Activated CD4-positive, CD25-positive, alpha-beta regulatory T cell treated with anti-CD3 and anti-CD28 coated beads, Interleukin-2, amount 50 U/mL, for 16 hours (primary cell): ENCODE data around the gene M1AP.

Experiments used
- DNase-seq: peaks from one replicate; pipeline ENCODE4 v3.0.0-alpha.2; 2020; ENCODE audit warnings: low read depth, low spot score

Gene M1AP

GRCh38 chr2:74548900-74549826 is 99.0 kb downstream of the M1AP start:
- DNase-seq = no peak

DNA sequence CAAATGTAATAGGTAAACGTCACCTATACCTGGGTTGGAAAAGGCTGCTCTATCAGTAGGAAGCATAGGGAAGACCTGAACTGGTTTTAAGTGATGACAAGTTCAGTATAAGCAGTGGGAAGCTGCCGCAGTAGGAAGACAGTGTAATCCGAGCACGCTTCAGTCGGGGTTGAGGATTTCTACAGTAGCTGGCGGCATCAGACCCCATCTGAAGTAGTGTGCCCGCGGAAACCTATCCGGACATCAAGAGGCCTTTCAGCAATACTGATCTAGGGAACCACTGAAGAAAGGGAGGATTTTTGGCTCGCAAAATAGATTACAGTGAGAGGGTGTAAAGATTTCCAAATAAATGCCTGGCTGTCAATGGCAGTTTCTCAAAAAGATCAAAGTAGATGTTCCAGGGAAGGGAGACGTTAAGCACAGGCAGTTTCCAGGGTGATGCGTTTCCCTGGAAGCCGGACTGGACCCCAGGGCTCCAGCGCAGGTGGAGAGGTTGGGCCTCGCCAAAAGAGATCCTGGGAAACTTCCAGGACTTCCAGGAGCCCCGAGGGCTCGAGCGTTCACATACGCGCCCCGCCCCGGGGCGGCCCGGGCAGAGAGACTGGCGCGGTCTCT is 99.7 kb downstream of the M1AP start:
- no peak for DNase-seq

GRCh38 chr2:74546004-74546403 is 102.1 kb downstream of the M1AP start:
- no peak for DNase-seq

DNA sequence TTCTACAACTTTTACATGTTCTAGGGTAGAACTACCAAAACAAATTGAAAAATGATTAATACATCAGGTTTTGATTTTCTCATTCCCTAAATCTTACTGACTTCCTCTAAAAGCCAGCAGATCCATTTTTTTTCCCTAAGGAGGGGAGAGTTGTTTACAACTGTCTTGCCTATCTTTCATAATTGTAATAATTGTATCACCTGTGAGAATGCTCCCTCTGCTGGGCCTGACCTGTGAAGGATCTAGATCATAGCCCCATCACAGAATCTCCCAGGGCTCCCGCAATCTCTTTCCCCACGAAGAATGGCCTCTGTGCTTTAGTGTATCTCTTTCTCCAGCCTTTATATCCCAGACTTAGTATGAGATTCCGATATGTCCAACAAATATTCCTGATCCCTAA is 103.5 kb downstream of the M1AP start:
- no peak for DNase-seq

DNA sequence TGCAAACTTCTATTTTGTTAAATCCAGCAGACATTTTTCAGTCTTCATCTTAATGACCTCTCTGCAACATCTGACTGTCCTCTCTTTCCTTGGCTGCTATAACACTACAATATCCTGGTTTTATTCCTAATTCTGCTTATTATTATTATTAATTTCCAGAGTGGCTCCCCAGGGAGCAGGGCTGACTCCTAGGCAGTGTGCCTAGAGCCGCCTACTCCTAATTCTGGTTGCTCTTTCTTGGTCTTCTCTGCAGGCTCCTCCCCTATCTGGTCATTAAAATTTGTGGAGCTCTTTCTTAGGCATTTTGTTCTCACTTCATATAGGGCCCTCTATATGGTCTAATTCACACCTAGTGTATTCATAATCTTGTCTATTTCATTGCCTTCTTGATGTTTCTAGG is 105.2 kb downstream of the M1AP start:
- DNase-seq = no peak

- no peak for DNase-seq
Measured at GRCh38 chr2:74540291-74540690, 107.8 kb downstream of the M1AP start.

DNA sequence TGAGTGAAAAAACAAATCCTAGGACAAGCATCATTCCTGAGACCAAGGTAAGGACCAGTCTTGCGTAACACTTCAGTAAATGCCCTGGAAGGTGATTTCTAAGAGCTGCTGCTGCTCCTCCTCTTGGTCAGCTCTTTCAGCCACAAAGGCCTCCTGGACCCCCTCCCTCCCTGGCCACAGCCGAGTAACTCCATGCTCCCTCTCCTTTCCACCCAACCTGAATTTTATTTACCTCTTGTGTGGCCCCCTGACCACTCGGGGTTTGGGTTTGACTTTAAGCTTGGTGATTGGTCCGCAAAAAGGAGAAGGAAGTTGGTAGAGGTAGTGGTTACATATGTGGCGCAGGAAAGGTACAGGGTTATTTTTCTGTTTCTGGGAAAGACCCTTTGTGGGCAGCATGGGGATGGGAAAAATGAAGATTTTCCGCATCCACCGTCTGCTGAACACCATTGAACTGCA is 109.2 kb downstream of the M1AP start:
- no peak for DNase-seq

DNA sequence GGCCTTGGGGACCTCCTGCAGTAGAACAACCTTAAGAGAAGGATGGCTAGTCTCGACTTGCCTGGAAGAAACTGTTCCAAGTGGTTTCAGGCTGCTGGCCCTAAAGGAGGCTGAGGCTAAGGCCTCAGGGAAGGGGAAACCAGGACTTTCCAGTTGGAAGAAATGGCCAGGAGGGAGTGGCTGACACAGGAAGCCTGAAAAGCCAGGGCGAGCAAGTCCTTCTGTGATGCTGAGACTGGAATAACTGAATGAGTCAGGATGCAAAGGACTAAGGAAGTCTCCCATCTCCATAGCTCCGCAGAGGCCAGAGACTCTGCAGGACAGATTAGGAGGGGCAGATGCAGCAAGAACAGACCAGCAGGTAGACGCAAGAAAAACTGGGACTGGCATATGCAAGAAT is 111.0 kb downstream of the M1AP start:
- DNase-seq = no peak

DNA sequence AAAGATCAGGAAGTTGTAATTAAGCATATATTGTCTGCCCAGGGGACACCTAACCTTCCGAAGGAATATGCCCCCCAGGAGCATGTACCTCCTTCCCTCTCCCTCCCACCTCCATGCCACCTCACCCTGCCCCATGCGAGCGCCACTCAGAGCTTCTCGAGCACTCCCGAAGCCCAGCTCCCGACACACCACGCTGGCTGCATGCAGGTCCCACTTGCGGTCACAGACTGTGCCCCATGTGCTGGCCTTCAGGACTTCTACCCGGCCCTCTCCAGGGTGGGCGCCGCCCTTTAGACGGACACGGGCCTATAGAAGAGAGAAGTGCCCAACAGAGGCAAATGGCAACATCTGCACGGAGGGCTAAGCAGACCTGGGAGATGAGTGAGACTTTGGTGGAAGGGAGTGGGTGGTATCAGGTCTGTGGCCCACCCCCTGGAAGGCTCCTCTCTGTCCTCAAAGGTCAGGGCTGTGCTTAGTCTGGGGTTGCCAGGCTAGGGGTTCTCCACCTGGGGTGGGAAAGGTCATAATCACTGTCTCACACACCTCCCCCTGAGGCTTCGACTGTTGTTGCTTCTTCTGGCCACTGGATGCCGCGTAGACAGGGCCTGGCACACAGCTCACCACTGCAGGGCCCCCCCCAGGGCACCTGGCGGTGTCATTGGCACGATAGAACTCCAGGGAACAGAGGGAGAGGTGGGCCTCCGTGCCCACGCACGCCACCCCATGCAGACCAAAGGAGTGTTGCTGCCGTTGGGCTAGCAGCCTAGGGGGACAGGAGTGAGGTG is 111.8 kb downstream of the M1AP start:
- no peak for DNase-seq

DNA sequence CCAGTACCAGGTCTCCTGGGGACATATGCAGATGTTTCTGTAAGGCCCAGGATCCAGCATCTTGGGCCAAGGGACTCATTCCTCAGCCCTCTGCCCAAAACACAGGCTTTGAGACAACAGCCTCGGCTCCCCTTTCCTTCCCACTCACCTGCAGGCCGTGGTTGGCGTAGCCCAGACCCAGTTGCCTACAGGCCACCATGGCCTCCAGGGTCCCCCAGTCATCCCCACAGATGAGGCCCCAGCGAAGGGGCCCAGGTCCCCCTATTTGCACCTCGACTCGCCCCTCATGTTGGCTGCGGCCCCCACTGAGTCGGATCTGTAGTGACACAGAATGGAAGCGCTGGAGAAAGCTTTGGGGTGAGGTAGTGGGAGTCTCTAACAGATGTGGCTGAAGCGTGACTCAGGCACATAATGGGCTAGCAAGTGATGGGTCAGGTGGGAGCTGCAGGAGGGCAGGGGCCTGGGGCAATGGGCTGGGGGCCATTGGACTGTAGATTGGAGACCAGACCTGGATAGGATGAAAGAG is 112.6 kb downstream of the M1AP start:
- DNase-seq = no peak

DNA sequence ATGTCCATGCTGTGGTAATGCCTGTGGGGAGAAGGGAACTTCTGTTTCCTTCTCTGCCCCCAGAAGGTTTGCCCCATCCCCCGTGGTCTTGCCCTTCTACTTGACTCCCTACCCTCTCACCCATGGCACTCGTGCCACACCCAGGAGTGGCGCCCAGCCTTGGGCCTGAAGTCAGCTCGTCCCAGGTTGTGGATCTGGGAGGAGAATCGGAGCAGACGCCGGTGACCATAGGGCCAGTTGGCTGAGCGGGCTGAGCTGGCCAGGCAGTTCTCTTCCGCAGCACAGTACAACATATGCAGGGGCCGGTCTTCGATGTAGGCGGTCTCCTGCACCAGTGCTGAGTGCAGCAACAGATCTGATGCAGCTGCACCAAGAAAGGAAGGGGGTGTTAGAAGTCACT is 113.7 kb downstream of the M1AP start:
- DNase-seq = no peak

DNA sequence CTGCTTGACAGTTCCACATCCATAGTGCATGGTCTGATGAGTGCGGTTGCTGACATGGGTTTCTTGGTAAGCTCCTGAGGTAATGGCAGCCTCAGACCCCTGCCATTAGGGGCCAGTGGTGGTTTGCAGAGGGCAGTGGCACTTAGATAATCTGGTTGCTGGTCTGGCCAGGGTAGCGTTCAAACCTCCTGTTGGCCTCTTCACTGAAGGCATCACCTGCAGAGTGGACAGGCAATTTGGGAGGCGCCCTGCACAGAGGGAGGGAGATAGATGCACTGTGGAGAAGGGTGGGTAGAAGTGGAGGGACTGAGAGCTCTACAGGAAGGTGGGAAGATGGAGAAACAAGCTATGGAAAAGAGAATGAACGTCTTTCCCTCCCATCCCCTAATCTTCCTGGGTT is 114.7 kb downstream of the M1AP start:
- DNase-seq = no peak

DNA sequence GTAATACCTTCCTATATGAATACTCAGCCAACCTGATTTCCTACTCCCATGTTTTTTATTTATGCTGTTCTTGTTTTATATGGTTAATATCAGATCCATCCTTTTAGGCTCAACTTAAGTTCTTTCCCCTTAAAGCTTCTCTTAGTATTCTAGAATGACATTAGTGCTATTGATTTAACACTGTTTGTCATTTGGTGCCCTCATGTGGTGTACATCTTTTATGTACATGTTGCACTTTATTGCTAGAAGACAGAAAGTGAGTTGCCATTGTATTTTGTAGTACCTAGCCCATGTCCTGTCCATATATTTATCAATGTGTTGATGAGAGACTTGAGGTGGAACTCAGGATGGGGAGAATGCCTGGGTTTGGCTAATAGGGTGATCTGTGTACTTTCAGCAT is 115.9 kb downstream of the M1AP start:
- no peak for DNase-seq

- no peak for DNase-seq
Measured at GRCh38 chr2:74531666-74532065, 116.5 kb downstream of the M1AP start.

DNA sequence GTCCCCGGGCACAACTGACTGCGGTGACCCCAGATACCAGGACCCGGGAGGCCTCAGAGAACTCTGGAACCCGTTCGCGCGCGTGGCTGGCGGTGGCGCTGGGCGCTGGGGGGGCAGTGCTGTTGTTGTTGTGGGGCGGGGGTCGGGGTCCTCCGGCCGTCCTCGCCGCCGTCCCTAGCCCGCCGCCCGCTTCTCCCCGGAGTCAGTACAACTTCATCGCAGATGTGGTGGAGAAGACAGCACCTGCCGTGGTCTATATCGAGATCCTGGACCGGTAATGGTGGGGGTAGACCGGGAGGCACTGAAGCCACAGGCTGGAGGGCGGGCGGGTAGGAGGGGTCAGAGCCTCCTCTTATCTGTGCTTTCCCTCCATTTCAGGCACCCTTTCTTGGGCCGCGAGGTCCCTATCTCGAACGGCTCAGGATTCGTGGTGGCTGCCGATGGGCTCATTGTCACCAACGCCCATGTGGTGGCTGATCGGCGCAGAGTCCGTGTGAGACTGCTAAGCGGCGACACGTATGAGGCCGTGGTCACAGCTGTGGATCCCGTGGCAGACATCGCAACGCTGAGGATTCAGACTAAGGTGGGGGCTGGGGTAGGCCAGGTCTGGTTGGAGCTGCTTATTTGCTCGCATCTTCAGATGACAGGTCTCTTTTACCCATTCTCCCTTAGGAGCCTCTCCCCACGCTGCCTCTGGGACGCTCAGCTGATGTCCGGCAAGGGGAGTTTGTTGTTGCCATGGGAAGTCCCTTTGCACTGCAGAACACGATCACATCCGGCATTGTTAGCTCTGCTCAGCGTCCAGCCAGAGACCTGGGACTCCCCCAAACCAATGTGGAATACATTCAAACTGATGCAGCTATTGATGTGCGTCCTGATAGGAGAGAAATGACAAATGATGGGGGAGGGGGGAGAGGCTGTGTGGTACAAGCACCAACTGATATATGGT is 117.6 kb downstream of the M1AP start:
- no peak for DNase-seq

DNA sequence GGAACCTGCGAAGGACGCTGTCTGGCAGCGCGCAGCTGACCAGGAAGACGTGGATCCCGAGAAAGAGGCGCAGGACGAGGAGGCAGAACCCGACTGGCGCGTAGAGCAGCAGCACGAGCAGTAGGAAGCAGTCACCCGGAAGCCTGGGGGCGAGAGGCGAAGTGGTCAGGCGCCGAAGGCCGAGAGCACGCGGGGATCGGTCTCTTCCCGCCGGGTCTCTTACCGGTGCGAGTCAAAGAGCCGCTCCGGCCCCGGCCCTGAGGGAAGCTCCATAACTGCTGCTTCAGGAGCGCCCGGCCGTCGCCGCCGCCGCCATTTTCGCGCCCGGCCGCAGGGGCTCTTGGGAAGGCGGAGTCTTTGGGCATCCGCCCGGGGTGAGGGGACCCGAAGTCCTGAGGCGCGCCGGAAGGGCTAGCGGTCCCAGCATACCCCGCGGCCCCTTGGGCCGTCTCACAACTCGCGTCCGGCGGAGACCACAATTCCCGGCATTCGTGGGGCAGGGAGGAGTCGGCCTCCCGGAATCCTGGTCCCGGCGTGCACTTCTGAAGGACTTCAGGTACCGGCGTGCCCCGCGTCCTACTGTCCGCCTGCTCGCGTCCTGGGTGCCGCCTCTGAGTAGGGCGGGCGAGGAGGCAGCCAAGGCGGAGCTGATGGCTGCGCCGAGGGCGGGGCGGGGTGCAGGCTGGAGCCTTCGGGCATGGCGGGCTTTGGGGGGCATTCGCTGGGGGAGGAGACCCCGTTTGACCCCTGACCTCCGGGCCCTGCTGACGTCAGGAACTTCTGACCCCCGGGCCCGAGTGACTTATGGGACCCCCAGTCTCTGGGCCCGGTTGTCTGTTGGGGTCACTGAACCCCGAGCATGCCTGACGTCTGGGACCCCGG is 118.5 kb downstream of the M1AP start, which contains the start of the genes AUP1 and HTRA2:
TSS of gene AUP1 (minus strand) at position 350 of the 882 bp plus-strand sequence. CDS start at position 273, 77 bp downstream.
TSS of gene HTRA2 (plus strand) at position 577 of the 882 bp plus-strand sequence. CDS start at position 651, 74 bp downstream.
- peak; percentile 76 for DNase-seq

- no peak for DNase-seq
Measured at GRCh38 chr2:74528600-74529356, 119.4 kb downstream of the M1AP start.

DNA sequence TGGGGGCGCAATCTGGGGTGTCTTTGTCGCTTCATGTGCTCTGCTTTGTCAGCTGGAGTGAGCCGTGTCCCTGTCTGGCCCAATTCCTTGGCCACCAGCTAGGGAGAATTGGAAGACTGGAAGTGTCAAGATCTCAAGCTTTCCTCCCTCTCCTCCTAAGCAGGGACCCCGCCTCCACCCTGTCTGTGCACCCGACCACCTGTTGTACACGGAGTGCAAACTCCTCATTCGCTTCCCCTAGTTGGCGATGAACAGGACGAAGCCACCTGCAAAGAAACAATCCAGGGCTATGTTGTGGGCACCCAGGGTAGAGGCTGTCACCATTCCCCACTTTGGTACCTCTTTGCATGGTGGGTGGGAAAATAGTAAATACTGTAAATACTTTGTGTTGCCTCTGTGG is 120.4 kb downstream of the M1AP start:
- DNase-seq = no peak
